IMR-90 (cell line): ENCODE results near the gene KLHL3. TPM values are rescaled to one million over a fixed set of nuclear protein-coding genes. Genes with fewer than 3 reads are reported as not detected.
A peak's percentile ranks its signal among the peaks of the same experiment; 100 is the strongest.

Experiments
- ATAC-seq: fragments of 200-7000 bp; cut with Tn5 transposase; 2 replicates; pipeline ENCODE4 v1.9.1; 2020; ENCODE audit warnings: low read depth, mild to moderate bottlenecking, moderate library complexity
- BruUV-seq: library from RNA; stranded (reverse); fragments of 400-500 nt; replicated peaks from 2 replicates; lab custom pipeline; 2021; lab: Mats Ljungman, UMichigan
- CTCF ChIA-PET: fragments of 300-600 bp; formaldehyde crosslinking; extraction: SDS; loops from one replicate; lab custom pipeline; 2021; ENCODE audit warnings: antibody characterized with exemption; lab: Yijun Ruan, JAX
- POLR2A ChIA-PET: fragments of 300-600 bp; sonication (Branson Sonifier 250); formaldehyde crosslinking; loops from one replicate; lab custom pipeline; 2022; ENCODE audit warnings: antibody characterized with exemption; ENCODE audit not compliant: unreplicated experiment; lab: Charles Lee
- DNase-seq: peaks from one replicate; pipeline ENCODE4 v3.0.0; 2013
- H2AFZ ChIP-seq: replicated peaks from 2 replicates; pipeline ENCODE3; 2013; ENCODE audit warnings: low read length, mild to moderate bottlenecking; ENCODE audit not compliant: poor library complexity
- H2AK5ac ChIP-seq: 2 replicates; pipeline ENCODE4 v1.6.1; 2013; ENCODE audit warnings: low read depth, low read length, inconsistent platforms
- H2AK9ac ChIP-seq: replicated peaks from 2 replicates; pipeline ENCODE3; 2013; ENCODE audit warnings: mild to moderate bottlenecking, low read depth, low read length, moderate library complexity; ENCODE audit not compliant: poor library complexity
- H2BK120ac ChIP-seq: 2 replicates; pipeline ENCODE4 v1.6.1; 2013; ENCODE audit warnings: low read depth, low read length, inconsistent platforms
- H2BK15ac ChIP-seq: 3 replicates; pipeline ENCODE4 v1.6.1; 2013; ENCODE audit warnings: low read depth, low read length, inconsistent platforms
- H2BK20ac ChIP-seq: 2 replicates; pipeline ENCODE4 v1.6.1; 2013; ENCODE audit warnings: low read depth, mild to moderate bottlenecking, inconsistent platforms, low read length, moderate library complexity
- H2BK5ac ChIP-seq: 2 replicates; pipeline ENCODE4 v1.6.1; 2013; ENCODE audit warnings: mild to moderate bottlenecking, low read depth, low read length, inconsistent platforms; ENCODE audit not compliant: poor library complexity, severe bottlenecking
- H3K14ac ChIP-seq: replicated peaks from 2 replicates; pipeline ENCODE4 v1.6.1; 2013; ENCODE audit warnings: low read depth, low read length, inconsistent platforms
- H3K18ac ChIP-seq: 2 replicates; pipeline ENCODE4 v1.6.1; 2013; ENCODE audit warnings: low read depth, low read length, control low read depth
- H3K23ac ChIP-seq: 2 replicates; pipeline ENCODE4 v1.6.1; 2013; ENCODE audit warnings: low read depth, low read length, inconsistent platforms
- H3K27ac ChIP-seq: 2 replicates; pipeline ENCODE4 v1.5.1; 2013; ENCODE audit warnings: mild to moderate bottlenecking, control low read depth, low read length; ENCODE audit not compliant: insufficient read depth
- H3K27me3 ChIP-seq: 2 replicates; pipeline ENCODE4 v1.6.1; 2013; ENCODE audit warnings: low read length; ENCODE audit not compliant: control insufficient read depth, insufficient read depth
- H3K36me3 ChIP-seq: 2 replicates; pipeline ENCODE4 v1.6.1; 2013; ENCODE audit warnings: low read length, mixed read lengths; ENCODE audit not compliant: control insufficient read depth, insufficient read depth
- H3K4ac ChIP-seq: 2 replicates; pipeline ENCODE4 v1.6.1; 2013; ENCODE audit warnings: low read depth, low read length, inconsistent platforms
- H3K4me1 ChIP-seq: 2 replicates; pipeline ENCODE4 v1.6.1; 2013; ENCODE audit warnings: low read length, mixed read lengths; ENCODE audit not compliant: control insufficient read depth, insufficient read depth
- H3K4me2 ChIP-seq: 2 replicates; pipeline ENCODE4 v1.6.1; 2013; ENCODE audit warnings: low read depth, mild to moderate bottlenecking, control low read depth, low read length, moderate library complexity
- H3K4me3 ChIP-seq: 2 replicates; pipeline ENCODE4 v1.5.1; 2013; ENCODE audit warnings: low read depth, mild to moderate bottlenecking, control low read depth, low read length, moderate library complexity; ENCODE audit not compliant: insufficient read depth
- H3K56ac ChIP-seq: 2 replicates; pipeline ENCODE4 v1.6.1; 2013; ENCODE audit warnings: low read length, inconsistent platforms; ENCODE audit not compliant: insufficient read depth; ENCODE audit errors: extremely low read depth
- H3K79me1 ChIP-seq, 2 experiments: 2 replicates each; pipeline ENCODE4 v1.6.1; 2013; ENCODE audit warnings: low read length in 2 of 2, inconsistent platforms in 1 of 2, low read depth in 1 of 2
- H3K9ac ChIP-seq: 2 replicates; pipeline ENCODE4 v1.6.1; 2013; ENCODE audit warnings: low read depth, low read length, control low read depth
- H3K9me1 ChIP-seq: 2 replicates; pipeline ENCODE4 v1.6.1; 2013; ENCODE audit warnings: low read length, inconsistent platforms; ENCODE audit not compliant: insufficient read depth
- H3K9me3 ChIP-seq: 2 replicates; pipeline ENCODE4 v1.6.1; 2013; ENCODE audit warnings: low read length; ENCODE audit not compliant: control insufficient read depth, insufficient read depth
- H4K20me1 ChIP-seq: 2 replicates; pipeline ENCODE4 v1.6.1; 2013; ENCODE audit warnings: low read length, inconsistent platforms; ENCODE audit not compliant: insufficient read depth
- H4K5ac ChIP-seq: 2 replicates; pipeline ENCODE4 v1.6.1; 2013; ENCODE audit warnings: mild to moderate bottlenecking, low read depth, low read length, control low read depth
- H4K8ac ChIP-seq, 2 experiments: 2 replicates each; pipeline ENCODE4 v1.6.1; 2013; ENCODE audit warnings: low read depth in 2 of 2, low read length in 2 of 2, control low read depth in 1 of 2, inconsistent platforms in 1 of 2
- H4K91ac ChIP-seq: 2 replicates; pipeline ENCODE4 v1.6.1; 2013; ENCODE audit warnings: low read depth, low read length, inconsistent platforms; ENCODE audit not compliant: insufficient read depth
- CEBPB ChIP-seq: IDR thresholded peaks from 2 replicates; pipeline ENCODE4 v1.6.1; 2012; ENCODE audit warnings: low read depth, low read length, improper control_type of control experiment
- ELK1 ChIP-seq: fragments of 150-350 bp; IDR thresholded peaks from 2 replicates; pipeline ENCODE4 v1.6.1; 2016; ENCODE audit warnings: low read depth, mild to moderate bottlenecking, low read length, moderate library complexity, borderline replicate concordance
- MAFK ChIP-seq: IDR thresholded peaks from 2 replicates; pipeline ENCODE4 v1.6.1; 2012; ENCODE audit warnings: low read depth, low read length, improper control_type of control experiment
- MAZ ChIP-seq: IDR thresholded peaks from 2 replicates; pipeline ENCODE4 v1.6.1; 2012; ENCODE audit warnings: low read depth, mild to moderate bottlenecking, low read length, improper control_type of control experiment, moderate library complexity, borderline replicate concordance
- MXI1 ChIP-seq: IDR thresholded peaks from 2 replicates; pipeline ENCODE4 v1.6.1; 2012; ENCODE audit warnings: low read depth, mild to moderate bottlenecking, low read length, moderate library complexity, borderline replicate concordance
- NFE2L2 ChIP-seq: fragments of 150-350 bp; IDR thresholded peaks from 2 replicates; pipeline ENCODE4 v1.6.1; 2016; ENCODE audit warnings: low read depth, mild to moderate bottlenecking, low read length
- POLR2A ChIP-seq: IDR thresholded peaks from 2 replicates; pipeline ENCODE4 v1.6.1; 2012; ENCODE audit warnings: mild to moderate bottlenecking, low read depth, low read length
- RFX5 ChIP-seq: IDR thresholded peaks from 2 replicates; pipeline ENCODE4 v1.8.0; 2012; ENCODE audit warnings: low read depth, mild to moderate bottlenecking, low read length, moderate library complexity
- WGBS, 2 experiments: methylation state at CpG; one replicate each; pipeline versions ENCODE4 v1.1.5 to v1.1.7; 2013; ENCODE audit warnings: missing lambda C conversion rate in 2 of 2; ENCODE audit not compliant: insufficient read length in 1 of 2; ENCODE audit errors: extremely low coverage in 2 of 2; 5-methylcytosine and 5-hydroxymethylcytosine counted together
- dilution Hi-C: fragments of 300-500 bp; cut with HindIII; formaldehyde crosslinking; loops from one replicate; pipeline ENCODE4 v1.14.3; 2018; ENCODE audit warnings: low sequenced_read_pairs; ENCODE audit not compliant: unreplicated experiment
- in situ Hi-C: fragments of 300-500 bp; cut with MboI; formaldehyde crosslinking; loops from 3 replicates; pipeline ENCODE4 v1.14.3; 2019; ENCODE audit warnings: low sequenced_read_pairs, inconsistent platforms, mixed read lengths
- intact Hi-C: fragments of 100-400 bp; cut with micrococcal nuclease; formaldehyde crosslinking; loops from 2 replicates; pipeline ENCODE4 v1.10.0; 2022
- polyA plus RNA-seq, 3 experiments: library from polyadenylated mRNA; depleted of rRNA; stranded (reverse); fragments of >200 nt; gene quantifications; 2 replicates each; pipeline ENCODE4 v1.2.3, GENCODE V29; 2012; ENCODE audit warnings: low replicate concordance in 1 of 3
- total RNA-seq: library from RNA; depleted of rRNA; stranded (reverse); fragments of >200 nt; gene quantifications from 2 replicates; pipeline ENCODE4 v1.2.3, GENCODE V29; 2012

KLHL3 gene
- total and polyA plus RNA-seq, 2 of the 4 experiments (the other 2 are of a cell fraction), result 2.3 to 4.1 TPM

DNA sequence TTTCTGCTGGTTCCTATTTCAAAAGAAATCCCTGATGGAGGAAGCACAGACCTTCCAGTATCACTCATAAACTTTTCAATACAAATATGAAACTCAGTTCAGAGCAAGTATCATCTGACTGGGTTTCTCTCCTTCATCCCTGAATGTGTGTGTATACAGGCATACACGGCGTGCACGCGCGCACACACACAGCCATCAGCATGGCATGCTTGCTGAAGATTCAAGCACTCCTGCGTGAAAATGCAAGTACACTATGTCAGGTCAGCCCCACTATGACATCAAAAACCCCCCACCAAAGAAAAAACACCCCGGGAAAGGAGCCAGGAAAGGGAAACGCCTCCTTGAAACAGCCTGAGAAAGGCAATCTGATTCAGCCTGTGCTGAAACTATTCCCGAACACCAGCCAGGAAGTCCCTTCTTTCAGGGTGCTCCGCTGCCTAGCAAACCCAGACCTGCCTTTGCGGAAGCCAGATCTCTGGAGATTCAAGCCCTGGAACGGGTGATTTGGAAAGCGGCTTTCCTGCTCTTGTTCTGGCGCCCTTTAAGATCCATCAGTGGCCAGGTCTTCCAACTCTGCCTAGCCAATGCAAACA is 831 bp downstream of the KLHL3 start:
- H3K79me1 ChIP-seq, result no peaks in the 10 kb centered on the region; a peak in 1 of 4 replicates
- H4K91ac ChIP-seq, result peak overlapping the region; percentile 54; the same call in 1 of the 2 replicates
- peak overlapping the region; percentile 33; the same call in 1 of the 2 replicates for H3K18ac ChIP-seq
- peak overlapping the region; percentile 64 for H2BK120ac ChIP-seq
- ATAC-seq (peak; percentile 63), DNase-seq (peak; percentile 52)
- in situ Hi-C loops, result loop anchor here (5.0 to 25.0 kb wide), 2 partner anchors 78 to 423 kb away; no protein-coding TSS in a partner anchor
- no peak overlapping the region for H2AK5ac ChIP-seq
- peak overlapping the region; percentile 45 for H2AK9ac ChIP-seq
- H4K20me1 ChIP-seq, result no peaks in the 10 kb centered on the region
- peak overlapping the region; percentile 95 for H2AFZ ChIP-seq
- no peak for TF ChIP-seq MAZ
- TF ChIP-seq RFX5, result no peak
- no peak for TF ChIP-seq NFE2L2
- TF ChIP-seq POLR2A, result no peak
- TF ChIP-seq CEBPB, result no peak
- no peak for TF ChIP-seq ELK1
- peak; percentile 41; the same call in 1 of the 2 replicates for TF ChIP-seq MXI1
- no peak for TF ChIP-seq MAFK
- H3K56ac ChIP-seq, result peak overlapping the region; percentile 44; the same call in 1 of the 2 replicates
- H2BK5ac ChIP-seq, result peak overlapping the region; percentile 66
- no peaks in the 10 kb centered on the region; the same call in 1 of the 2 replicates for H3K9me1 ChIP-seq
- BruUV-seq, result no TSS peak
- H3K4me1 ChIP-seq, result no peaks in the 10 kb centered on the region; the same call in none of the 2 replicates
- ChIA-PET POLR2A (no interaction called here), CTCF (interaction anchor here (2.5 kb wide), 1 partner anchor 75 kb away, joined by 8 read pairs; no protein-coding TSS in a partner anchor)
- no peaks in the 10 kb centered on the region for H3K27me3 ChIP-seq
- H3K4ac ChIP-seq, result peak overlapping the region; percentile 80
- H3K23ac ChIP-seq, result peak overlapping the region; percentile 88
- H3K14ac ChIP-seq, result peak overlapping the region; percentile 82
- peak overlapping the region; percentile 49; the same call in 1 of the 2 replicates for H2BK20ac ChIP-seq
- peak overlapping the region; percentile 33 for H3K4me3 ChIP-seq
- peak overlapping the region; percentile 79 for H3K4me2 ChIP-seq
- 5% methylated on average over 3 of the region's 14 CpGs; no CpG with 5 or more reads in 1 of the 2 experiments for WGBS, 2 experiments
- H4K8ac ChIP-seq, result peak overlapping the region; percentile 9 to 78
- H3K36me3 ChIP-seq, result no peaks in the 10 kb centered on the region
- peak overlapping the region; percentile 4; the same call in 1 of the 3 replicates for H2BK15ac ChIP-seq
- H3K9me3 ChIP-seq, result no peaks in the 10 kb centered on the region
- peak overlapping the region; percentile 21 for H4K5ac ChIP-seq
- H3K27ac ChIP-seq, result peak overlapping the region; percentile 6; the same call in 1 of the 2 replicates
- H3K9ac ChIP-seq, result peak overlapping the region; percentile 65
- intact Hi-C loops, result no loop called here
- dilution Hi-C loops, result no loop called here
